Forelimb muscle (tissue), 1 donor: ENCODE measurements around the gene OSTC. TPM values are rescaled to one million over a fixed set of nuclear protein-coding genes. Genes with fewer than 3 reads are reported as not detected.
"Not testable (repeated sequence)": the region's sequence is repeated elsewhere in the genome, so short reads cannot be mapped to it uniquely, and the experiment has no call there.

Experiments
- DNase-seq: peaks from one replicate; pipeline ENCODE4 v3.0.0-alpha.2; 2013; ENCODE audit warnings: low read depth
- polyA plus RNA-seq: library from polyadenylated mRNA; unstranded; fragments of 120-200 nt; gene quantifications from one replicate; pipeline ENCODE4 v1.2.1, GENCODE V29; 2013; ENCODE audit not compliant: insufficient read length

OSTC gene
- polyA plus RNA-seq, 1 donor: 149 TPM

DNA sequence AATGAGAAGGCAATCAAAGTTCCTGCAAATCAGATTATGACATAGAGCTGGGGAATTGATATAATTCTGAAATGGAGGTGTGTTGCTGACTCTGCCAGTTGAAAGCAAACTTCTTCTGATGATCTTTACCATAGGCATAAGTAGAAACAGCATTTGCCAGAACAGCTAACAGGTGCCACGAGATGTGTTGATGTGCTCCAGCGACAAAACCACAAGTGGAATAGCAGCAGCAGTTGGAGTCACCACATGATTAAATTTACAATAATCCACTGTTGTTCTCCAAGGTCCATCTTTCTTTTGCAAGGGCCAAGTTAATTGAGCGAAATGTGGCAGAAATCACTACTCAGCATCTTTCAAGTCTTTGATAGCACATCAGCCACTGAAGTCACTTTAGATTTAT lies 3.7 kb upstream of the OSTC start:
- no peak for DNase-seq

DNA sequence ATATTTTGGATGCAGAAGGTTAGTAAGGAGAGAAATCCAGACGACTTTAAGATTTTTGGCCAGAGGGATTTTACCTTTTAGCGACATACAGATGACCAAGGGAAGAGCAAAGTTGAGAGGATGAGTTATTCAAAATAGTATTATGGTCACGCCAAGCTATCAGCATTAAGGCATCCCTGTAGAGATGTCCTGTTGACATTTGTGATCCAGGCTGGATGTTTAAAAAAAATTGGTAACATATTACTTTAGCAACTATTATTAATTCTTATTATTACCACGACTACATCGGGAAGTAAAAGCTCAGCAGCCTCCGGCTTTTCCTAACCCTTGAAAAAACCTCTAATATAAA lies 562 bp upstream of the OSTC start:
- no peak for DNase-seq

DNA sequence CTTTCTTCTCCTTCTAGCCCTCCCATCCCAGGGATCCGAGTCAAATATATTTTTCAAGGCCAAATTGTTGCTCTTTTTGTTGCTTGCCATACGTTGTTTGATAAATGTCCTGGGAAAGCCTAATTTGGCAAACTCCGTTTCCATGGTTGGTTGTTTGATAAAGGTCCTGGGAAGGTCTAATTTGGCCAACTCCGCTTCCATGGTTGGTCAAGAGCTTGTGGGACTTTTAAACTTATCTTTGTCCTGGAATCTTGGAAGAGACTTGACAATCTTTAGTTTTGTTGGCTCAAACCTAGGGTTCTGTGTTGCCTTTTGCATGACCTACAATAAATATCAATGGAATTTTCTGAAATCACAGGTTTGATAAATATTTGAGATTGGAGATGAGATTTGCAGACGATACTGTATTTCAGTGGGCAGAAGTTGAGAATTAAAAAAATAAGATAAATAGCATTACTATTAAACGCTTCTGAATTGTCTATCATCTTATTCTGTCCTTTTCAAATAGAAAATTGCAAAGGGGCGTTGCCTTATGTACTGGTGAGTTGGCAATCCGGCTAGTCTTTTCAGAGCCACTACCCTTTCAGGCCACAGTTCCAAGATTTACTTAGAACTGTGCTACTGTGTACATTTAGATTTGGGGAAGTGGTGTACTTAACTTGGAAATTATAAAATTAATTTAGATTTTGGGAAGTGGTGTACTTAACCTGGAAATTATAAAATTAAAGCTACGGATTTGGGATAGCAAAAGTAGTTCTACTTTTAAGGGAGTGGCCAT lies 804 bp downstream of the OSTC start:
- DNase-seq: no peak

DNA sequence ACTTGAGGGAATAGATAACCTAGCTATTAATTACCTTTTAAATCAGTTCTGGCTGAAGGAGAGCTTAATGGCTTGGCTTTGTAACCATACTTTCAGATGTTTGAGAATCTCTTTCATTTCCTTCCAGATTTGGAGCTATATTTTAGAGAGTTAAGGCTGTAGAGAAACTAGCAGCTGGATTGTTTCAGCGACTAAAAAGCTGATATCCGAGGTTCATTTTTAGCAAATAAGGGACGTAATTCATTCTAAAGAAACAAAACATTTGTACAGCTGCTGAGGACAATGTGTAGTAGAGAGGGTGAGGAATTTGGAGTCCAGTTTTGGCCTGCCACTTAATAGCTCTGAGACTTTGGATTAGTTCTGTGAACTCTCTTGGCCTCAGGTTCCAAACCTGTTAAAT lies 12.2 kb downstream of the OSTC start:
- DNase-seq: no peak

DNA sequence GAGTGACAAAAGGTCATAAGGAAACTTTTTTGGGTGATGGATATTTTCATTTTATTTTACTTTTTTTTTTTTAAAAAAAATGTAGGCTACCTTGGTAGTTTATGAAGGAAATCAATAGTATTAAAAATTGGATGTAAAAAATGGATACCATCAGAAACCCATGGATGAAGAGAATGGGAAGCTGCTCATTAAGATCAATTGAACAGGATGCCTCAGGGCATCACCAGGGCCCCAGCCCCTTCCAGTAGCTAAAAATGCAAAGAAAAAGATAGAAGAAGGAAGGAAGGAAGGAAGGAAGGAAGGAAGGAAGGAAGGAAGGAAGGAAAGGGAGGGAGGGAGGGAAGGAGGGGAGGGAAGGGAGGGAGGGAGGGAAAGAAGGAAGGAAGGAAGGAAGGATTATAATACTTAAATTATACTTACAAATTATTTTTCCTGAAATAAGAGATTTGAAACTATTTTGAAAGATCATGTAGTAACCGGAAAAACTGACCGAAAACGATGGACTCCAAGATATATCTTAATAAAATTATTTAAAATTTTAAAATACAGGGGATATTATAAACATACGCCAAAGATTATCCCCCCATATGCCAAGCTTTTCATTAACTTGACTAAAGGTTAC lies 24.1 kb downstream of the OSTC start:
- no peak for DNase-seq

DNA sequence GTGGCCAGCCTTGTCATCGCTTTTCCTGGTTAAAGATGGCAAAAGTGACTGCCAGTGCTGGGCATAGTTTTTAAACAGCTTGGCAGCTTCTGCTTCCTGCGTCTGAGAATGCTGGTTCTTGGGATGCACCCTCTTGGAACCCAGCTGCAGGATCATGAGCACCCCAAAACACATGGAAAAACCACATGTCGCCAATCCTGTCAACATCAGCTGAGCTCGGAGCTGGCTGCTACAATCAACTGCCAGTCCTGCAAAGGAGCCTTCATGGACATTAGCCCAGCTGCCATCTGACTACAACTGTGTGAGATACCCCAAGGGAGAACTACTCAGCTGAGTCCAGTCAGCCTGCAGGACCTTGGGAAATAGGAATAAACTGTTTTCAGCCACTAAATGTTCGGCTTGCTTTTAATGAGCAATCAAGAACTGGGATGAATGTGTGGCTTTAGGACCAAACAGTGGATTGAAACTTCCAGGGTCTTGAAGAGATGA lies 31.0 kb downstream of the OSTC start:
- DNase-seq: no peak

DNA sequence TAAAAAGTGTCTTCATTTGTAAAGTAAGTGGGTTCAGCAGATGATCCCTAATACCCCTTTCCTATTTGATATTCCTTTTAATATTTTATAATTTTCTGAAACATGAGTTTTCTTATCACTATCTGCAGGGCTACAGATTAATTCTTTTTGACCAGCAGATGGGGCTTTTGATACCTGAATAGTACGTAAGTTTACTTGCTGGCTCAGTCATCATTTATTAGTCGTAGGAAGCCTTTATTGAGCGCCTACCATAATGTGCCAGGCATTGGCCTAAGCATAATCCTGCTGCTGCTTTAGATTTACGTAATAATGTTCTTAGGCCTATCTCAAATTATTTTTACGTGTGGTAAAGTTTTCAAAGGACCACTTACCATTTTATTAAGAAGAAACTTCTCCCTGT lies 33.1 kb downstream of the OSTC start:
- peak; percentile 11 for DNase-seq

DNA sequence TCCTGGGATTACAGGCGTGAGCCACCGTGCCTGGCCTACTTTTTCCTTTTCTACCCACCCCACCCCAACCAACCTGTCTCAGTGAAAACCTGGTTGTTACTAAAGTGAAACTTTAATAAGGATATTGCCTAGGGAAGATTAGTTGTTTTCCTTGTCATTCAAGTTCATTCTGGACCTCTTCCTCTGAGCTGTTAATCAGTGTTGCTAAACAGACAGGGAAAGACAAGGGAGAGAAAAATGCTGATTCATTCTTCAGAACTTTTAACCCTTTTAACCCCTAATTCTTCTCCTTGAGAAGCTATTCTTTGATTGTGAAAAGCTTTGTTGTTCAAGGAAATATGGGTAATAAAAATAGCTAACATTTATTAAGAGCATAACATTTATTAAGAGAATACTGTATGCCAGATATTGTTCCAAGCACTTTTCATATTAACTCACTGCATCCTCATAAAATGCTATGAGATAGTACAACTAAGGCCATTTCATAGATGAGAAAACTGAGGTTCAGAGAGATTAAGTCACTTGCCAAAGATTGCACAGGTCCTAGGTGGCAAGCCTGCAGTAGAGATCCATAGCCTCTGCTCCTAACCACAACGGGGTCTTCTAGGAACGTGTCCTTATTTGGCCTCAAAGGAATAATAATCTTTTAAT lies 34.8 kb downstream of the OSTC start:
- no peak for DNase-seq

DNA sequence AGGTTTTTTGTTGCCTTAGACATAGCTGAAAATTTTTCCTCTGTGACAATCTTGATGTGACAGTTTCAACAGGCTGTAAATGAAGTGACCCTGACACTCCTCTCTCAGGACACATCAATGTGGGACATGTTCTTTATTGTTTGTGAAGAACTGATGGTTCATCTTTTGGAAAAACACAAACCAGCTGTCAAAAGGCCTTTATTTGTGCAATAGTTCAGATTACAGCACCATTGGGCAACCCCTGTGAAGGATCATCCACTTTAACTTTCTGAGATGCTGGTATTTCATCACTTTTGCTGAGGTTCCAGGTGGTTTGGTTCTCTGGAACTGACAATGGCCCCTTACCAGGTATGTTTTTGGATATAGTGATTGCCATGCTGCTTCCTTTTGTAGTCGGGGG lies 40.3 kb downstream of the OSTC start:
- DNase-seq: no peak

DNA sequence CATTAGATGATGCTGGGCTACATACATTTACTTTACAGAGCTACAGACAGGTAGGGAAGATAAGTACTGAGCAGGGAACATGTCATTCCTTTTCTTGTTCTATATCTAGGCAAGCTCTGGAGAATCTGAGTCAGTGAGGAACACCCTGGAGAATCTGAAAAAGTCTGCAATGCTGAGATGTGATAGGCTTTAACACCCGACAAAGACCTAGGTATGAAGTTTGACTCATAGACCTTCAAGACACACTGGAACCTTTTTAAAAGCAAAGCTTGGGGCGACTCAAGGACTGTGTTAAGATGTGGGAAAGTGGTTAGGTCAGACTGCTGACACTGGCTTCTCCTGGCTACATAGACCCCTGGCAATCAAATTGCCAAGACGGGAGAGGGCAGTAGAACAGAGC lies 42.8 kb downstream of the OSTC start:
- DNase-seq: no peak

DNA sequence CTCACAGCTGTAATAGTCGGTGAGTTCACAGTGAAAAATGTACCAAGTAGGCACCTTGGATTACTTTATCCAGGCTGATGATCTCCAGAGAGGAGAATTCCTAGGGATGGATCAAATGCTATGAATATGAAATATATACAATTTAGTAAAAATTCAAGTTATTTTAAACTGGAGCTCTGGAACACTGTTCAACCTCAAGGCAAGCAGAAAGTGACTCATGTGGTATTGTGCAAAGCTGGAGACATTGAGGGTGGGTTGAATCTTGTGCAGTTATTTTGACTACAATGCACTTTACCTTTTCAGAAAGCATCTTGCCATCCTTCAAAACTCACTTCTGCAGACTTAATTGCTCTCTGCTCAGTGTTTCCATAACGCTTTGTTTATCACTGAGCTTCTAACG lies 43.4 kb downstream of the OSTC start:
- no peak for DNase-seq

DNA sequence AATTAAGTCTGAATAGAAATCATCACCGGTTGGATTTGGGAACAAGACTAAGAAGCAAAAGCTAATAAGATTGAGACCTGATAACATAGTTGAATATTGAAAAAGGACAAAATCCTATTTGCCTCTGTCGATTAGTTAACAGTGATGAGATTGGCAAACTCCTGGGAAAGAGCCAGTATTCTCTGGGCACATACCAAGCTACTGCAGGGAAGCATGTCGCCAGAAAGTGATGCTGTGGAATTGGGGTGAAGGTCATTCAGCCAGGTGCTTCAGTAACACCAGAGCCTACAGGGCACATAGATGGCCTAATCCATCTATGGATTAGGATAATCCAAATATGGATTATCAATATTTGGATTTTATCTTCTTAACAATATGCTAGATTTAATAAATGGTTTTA lies 44.0 kb downstream of the OSTC start:
- DNase-seq: no peak

DNA sequence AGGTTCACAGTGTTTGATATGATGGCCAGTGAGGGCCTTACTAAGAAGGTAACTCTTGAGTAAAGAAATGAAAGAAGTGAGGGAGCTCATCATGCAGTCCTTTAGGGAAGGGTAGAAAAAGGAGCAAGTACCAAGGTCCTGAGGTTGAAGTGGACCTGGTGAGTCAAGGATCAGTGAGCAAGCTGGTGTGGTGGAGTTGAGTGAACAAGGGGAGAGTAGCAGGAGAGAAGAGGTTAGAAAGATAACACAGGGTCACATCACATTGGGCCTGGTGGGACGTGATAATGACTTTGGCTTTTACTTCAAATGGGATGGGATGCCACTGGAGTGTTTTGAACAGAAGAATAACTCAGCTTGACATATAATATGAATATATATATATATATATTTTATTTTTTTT lies 44.7 kb downstream of the OSTC start:
- no peak for DNase-seq

DNA sequence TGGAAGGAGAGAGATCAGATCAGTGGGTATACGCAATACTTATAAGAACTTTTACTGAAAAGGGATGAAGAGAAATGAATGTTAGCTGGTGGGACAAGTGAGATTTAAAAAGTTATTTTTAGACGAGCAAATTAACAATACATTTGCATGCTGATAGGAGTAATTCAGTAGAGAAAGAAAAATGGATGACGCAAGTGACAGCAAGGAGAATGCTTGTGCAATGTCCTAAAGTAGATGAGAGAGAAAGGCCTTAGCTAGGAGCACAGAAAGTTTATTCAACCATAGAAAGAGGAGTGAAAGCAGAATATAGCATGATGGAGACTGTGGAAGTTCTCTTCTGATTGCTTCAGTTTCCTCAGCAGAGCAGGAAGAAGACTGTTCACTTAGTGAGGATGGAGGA lies 45.8 kb downstream of the OSTC start:
- DNase-seq: no peak

DNA sequence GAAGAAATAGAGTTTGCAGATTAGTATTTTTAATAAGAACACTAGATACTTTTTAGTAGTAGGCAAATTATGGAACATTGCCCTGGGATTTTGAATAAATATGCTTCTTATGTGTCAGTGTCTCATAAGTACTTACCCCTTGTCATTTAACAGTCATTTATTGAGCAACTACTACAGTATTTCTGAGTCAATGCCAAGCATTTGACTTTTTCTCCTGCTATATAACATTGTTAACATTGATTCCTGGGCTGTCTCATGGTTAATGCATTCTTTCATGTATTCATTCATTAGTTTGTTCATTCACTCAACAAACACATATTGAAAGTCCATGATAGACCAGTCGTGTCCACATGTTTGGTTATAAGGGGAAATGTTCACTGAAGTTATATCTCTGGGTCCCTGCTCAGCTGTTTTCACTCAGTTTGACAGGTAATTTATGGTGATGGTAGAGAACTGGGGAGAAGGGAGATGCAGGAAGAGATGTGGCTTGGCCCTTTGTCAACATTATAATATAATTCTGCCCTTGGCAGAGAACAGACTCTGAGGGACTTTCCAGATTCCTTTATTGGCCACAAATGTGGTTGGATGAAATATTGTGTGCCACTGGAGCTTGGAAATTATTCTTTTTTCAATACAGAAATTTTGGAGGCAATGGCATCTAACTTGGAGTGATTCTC lies 49.8 kb downstream of the OSTC start:
- no peak for DNase-seq

DNA sequence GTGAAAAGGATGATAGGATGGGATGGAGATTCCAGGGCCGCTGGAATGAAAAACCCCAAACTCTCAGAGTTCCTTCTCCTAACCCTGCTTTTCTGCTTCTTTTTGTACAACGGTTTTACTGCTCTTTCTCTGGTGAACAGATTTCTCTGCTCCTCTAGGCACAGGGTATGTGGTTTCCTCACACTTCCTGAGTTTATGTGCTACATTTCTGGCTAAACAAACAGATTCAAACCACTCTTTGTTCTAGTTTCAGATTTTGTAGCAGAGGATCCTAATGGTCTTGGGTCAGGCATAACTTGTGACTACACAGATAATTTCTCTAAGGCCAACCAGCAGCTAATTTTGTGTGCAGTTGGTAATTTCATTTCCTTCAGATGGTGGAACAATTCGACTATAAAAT lies 52.6 kb downstream of the OSTC start:
- no peak for DNase-seq

DNA sequence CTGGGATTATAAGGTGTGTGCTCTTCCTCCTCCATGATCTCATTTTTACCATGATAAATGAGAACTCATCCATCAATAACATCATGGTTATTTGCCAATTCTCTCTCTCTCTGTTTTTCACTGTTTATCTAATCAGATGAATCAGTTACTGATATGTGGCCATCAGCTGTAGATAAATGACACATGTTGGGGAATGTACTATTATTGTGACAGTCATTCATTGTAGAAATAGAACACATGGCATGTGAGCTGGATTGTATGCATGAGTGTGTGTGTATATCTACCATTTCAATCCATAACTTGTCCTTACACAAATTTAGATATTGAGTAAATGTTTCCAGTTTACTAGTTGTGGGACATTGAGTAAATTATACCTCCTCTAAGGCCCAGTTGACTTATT lies 53.0 kb downstream of the OSTC start:
- DNase-seq: no peak

DNA sequence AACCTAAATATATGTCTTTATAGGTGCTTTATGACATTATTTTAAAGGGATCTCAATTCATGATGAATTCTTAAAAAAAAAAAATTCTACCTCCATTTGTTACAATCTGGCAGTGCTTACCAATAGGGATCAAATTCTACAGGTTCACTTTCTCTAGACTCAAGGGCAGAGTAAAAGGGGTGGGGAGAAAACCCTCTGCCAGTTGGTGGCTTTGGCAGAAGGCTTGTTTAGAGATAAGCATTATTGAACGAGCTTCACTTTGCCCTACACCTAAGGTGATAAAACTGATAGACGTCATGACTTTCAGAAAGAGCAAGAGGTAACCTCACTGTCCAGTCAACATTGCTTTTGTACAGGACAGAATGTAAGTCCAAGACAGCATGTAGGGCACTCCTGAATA lies 53.6 kb downstream of the OSTC start:
- DNase-seq: no peak

DNA sequence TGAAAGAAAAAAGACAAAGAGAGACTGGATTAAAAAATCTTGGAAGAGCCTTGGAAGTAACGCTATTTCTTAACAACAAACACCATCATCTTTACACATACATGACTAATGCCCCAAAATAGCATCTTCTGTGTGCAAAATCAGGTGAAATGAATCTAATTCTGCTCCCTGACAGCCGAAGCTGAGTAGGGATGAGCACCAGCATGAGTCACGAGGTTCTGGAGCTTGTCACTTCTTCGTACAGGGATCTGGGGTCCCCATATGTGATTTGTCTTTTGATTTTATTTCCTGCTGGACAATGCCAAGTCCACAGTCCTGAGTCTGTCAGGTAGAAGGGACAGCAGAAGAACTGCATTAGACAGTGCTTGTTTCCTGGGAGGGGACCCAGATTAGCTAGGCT lies 55.9 kb downstream of the OSTC start:
- no peak for DNase-seq

DNA sequence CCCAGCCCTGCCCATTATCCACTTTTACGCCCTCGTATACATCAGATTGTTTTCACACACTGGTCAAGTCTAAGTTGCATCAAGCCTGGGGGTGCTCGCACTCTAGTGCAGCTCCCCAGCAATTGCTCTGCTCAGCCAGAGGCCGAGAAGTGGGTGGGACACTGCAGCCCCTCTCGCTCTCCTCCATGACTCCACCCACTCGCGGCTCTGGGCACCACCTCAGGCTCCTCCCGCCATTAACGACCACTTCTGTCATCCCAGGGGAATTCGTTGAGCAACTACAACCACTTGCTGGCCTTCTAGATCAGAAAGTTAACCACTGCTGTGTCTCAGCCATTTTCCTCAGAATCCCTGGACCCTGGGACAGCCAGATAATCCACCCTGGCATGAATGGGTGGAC lies 58.8 kb downstream of the OSTC start:
- no peak for DNase-seq

DNA sequence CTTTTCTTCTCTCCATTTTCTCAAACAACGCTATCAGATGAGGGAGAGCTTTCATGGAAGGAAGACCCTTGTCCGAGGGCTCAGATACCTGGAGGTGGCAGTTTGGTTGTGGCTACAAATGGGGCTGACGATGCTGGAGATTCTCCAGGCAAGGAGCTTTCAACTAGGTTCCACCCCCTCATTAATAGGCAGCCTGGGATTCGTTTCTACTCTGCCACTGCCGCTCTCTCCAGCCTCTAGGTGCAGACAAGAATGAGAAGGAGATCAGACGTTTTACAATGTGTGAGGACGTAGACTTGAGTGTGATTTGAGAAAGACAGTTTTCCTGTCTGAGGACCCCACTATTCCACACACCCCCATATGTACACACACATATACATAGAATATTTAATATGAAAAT lies 59.3 kb downstream of the OSTC start:
- DNase-seq: no peak

DNA sequence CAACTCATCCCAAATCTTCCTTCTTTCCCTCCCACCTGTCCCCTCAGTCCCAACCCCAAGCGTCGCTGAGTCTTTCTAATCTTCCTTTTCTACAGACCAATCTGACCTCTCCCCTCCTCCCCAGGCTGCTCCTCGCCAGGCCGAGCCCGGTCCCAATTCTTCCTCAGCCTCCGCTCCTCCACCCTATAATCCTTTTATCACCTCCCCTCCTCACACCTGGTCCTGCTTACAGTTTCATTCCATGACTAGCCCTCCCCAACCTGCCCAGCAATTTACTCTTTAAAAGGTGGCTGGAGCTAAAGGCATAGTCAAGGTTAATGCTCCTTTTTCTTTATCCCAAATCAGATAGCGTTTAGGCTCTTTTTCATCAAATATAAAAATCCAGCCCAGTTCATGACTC lies 60.2 kb downstream of the OSTC start:
- DNase-seq: not testable (repeated sequence)

DNA sequence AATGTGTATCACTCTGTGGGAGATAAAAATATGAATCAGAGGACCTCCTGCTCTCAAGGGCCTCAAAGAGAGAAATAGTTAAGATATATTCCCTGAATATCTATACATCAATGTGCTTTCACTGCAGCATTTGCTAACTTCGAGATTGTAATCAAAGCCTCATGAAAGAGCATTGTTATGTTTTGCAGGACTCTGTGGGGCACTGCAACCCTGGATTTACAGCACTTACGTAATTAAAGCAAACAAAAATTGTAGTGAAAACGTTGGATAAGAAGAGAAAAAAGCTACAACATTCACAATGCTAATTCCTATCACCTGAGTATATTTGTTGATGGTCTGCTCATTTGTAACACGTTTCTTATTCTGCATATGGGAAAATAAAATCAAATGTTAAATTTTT lies 64.5 kb downstream of the OSTC start:
- DNase-seq: no peak
